ENCODE data around the gene PPP1R13B. TPM values are rescaled to one million over a fixed set of nuclear protein-coding genes. Genes with fewer than 3 reads are reported as not detected.
"Not testable (repeated sequence)": the region's sequence is repeated elsewhere in the genome, so short reads cannot be mapped to it uniquely, and the experiment has no call there.

Gene PPP1R13B
- total RNA-seq, 2 donors from 2014 or later = 15.6 to 17.5 TPM

DNA sequence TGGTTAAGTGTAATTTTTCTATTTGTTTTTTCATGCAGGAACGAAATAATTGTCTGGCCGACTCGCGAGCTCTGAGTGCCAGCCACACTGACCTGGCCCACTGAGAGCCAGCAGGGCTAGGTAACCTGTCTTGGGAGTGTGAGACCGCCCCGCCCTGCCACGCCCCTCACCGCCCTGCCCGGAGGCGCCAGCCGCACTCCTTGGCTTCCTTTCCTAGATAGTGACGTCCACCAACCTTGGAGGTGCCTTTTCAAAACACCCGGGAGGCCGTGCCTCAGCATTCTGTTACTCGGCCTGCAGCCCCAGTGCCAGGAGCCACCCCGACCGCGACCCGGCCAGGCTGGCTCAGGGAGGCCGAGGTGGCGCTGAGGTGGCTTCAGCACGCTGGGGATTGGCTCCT lies 153.9 kb downstream of the PPP1R13B start:
- H3K4me3 ChIP-seq (ENCODE audit: low read length) = no peak overlapping the region
- no peak for DNase-seq
- TF ChIP-seq, protein P1, sequence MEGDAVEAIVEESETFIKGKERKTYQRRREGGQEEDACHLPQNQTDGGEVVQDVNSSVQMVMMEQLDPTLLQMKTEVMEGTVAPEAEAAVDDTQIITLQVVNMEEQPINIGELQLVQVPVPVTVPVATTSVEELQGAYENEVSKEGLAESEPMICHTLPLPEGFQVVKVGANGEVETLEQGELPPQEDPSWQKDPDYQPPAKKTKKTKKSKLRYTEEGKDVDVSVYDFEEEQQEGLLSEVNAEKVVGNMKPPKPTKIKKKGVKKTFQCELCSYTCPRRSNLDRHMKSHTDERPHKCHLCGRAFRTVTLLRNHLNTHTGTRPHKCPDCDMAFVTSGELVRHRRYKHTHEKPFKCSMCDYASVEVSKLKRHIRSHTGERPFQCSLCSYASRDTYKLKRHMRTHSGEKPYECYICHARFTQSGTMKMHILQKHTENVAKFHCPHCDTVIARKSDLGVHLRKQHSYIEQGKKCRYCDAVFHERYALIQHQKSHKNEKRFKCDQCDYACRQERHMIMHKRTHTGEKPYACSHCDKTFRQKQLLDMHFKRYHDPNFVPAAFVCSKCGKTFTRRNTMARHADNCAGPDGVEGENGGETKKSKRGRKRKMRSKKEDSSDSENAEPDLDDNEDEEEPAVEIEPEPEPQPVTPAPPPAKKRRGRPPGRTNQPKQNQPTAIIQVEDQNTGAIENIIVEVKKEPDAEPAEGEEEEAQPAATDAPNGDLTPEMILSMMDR (conservative IDR thresholded peaks at IDR 0.05) = no peak
- no peak overlapping the region for H3K9ac ChIP-seq (ENCODE audit: extremely low read depth, low read length, poor library complexity, severe bottlenecking)
- no peak overlapping the region for H3K27ac ChIP-seq (ENCODE audit: low read depth, low read length)
- 94 to 99% methylated on average over 17 to 22 of the region's 22 CpGs for WGBS, 2 experiments (ENCODE audit: insufficient coverage in 1 of 2, insufficient read length in 1 of 2)
- no peaks in the 10 kb centered on the region for H3K9me3 ChIP-seq (ENCODE audit: control insufficient read depth, low read length)
- H3K4me1 ChIP-seq (ENCODE audit: control insufficient read depth, insufficient read depth, low read length) = no peaks in the 10 kb centered on the region
- H3K36me3 Mint-ChIP-seq (ENCODE audit: low read depth) = peaks cover 47% of the 10 kb centered on the region
- no peak overlapping the region for H3K4me3 Mint-ChIP-seq
- no peak overlapping the region for H3K27ac Mint-ChIP-seq
- no peaks in the 10 kb centered on the region for H3K9me3 Mint-ChIP-seq
- H3K4me1 Mint-ChIP-seq = peaks cover 2% of the 10 kb centered on the region
- H3K27me3 Mint-ChIP-seq (ENCODE audit: insufficient read depth) = no peaks in the 10 kb centered on the region
- H3K36me3 ChIP-seq (ENCODE audit: control insufficient read depth, insufficient read depth, low read length) = peaks cover 85% of the 10 kb centered on the region
- no peaks in the 10 kb centered on the region for H3K27me3 ChIP-seq (ENCODE audit: control insufficient read depth, insufficient read depth, low read length, poor library complexity, severe bottlenecking)

DNA sequence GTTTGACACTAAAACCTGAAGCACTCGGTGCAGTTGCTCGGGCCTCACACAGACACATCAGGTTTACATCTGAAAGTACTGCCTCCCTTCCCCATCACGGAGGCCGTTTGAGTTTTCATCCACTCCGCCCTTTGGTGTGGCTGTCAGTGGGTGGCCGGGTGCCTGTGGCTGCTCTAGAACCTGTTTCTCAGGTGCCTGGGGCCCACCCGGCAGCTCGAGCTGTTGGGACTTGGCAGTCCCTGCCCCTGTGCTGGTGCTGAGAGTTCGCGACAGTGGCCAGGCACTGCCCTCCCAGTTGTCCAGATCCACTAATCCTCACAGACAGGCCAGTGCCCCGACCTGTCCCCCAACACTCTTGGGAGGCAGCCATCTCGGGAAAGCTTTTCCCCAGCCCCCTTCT lies 154.5 kb downstream of the PPP1R13B start:
- 93 to 100% methylated on average over 6 to 12 of the region's 12 CpGs for WGBS, 2 experiments (ENCODE audit: insufficient coverage in 1 of 2, insufficient read length in 1 of 2)
- peaks cover 52% of the 10 kb centered on the region for H3K36me3 Mint-ChIP-seq (ENCODE audit: low read depth)
- no peak overlapping the region for H3K27ac ChIP-seq (ENCODE audit: low read depth, low read length)
- H3K9me3 Mint-ChIP-seq = no peaks in the 10 kb centered on the region
- H3K4me3 Mint-ChIP-seq = no peak overlapping the region
- peaks cover 85% of the 10 kb centered on the region for H3K36me3 ChIP-seq (ENCODE audit: control insufficient read depth, insufficient read depth, low read length)
- TF ChIP-seq, protein P1 (conservative IDR thresholded peaks at IDR 0.05) = no peak
- no peak for DNase-seq
- no peak overlapping the region for H3K4me3 ChIP-seq (ENCODE audit: low read length)
- no peaks in the 10 kb centered on the region for H3K9me3 ChIP-seq (ENCODE audit: control insufficient read depth, low read length)
- H3K4me1 ChIP-seq (ENCODE audit: control insufficient read depth, insufficient read depth, low read length) = no peaks in the 10 kb centered on the region
- no peaks in the 10 kb centered on the region for H3K27me3 Mint-ChIP-seq (ENCODE audit: insufficient read depth)
- peak overlapping the region; percentile 52 for H3K27ac Mint-ChIP-seq
- peaks cover 2% of the 10 kb centered on the region for H3K4me1 Mint-ChIP-seq
- H3K9ac ChIP-seq (ENCODE audit: extremely low read depth, low read length, poor library complexity, severe bottlenecking) = no peak overlapping the region
- H3K27me3 ChIP-seq (ENCODE audit: control insufficient read depth, insufficient read depth, low read length, poor library complexity, severe bottlenecking) = no peaks in the 10 kb centered on the region

DNA sequence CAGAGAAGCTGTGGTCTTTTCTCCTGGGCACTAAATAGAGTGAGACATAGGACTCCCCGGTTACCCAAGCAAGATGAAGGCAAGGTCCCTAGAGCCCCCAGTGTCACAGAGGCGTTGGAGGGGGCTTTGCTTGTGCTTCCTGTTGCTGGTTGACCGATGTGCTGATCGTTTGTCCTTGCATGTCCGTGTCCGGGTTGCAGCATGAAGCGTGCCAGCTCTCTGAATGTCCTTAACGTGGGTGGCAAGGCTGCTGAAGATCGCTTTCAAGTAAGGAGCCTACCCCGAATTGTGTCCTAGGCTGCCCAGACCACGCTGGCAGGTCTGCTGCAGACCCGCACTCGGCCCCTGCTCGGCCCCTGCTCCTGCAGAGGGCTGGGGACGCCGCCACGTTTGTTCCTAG lies 155.2 kb downstream of the PPP1R13B start:
- Histone ChIP-seq H3K9ac (ENCODE audit: extremely low read depth, low read length, poor library complexity, severe bottlenecking) (no peak overlapping the region), H3K36me3 (ENCODE audit: control insufficient read depth, insufficient read depth, low read length) (peaks cover 84% of the 10 kb centered on the region), H3K4me1 (ENCODE audit: control insufficient read depth, insufficient read depth, low read length) (no peaks in the 10 kb centered on the region), H3K27ac (ENCODE audit: low read depth, low read length) (no peak overlapping the region), H3K4me3 (ENCODE audit: low read length) (no peak overlapping the region), H3K9me3 (ENCODE audit: control insufficient read depth, low read length) (no peaks in the 10 kb centered on the region), H3K27me3 (ENCODE audit: control insufficient read depth, insufficient read depth, low read length, poor library complexity, severe bottlenecking) (no peaks in the 10 kb centered on the region)
- H3K4me3 Mint-ChIP-seq = no peak overlapping the region
- no peak overlapping the region for H3K27ac Mint-ChIP-seq
- H3K36me3 Mint-ChIP-seq (ENCODE audit: low read depth) = peaks cover 52% of the 10 kb centered on the region
- H3K9me3 Mint-ChIP-seq = no peaks in the 10 kb centered on the region
- 93 to 96% methylated on average over 14 to 17 of the region's 17 CpGs for WGBS, 2 experiments (ENCODE audit: insufficient coverage in 1 of 2, insufficient read length in 1 of 2)
- no peaks in the 10 kb centered on the region for H3K27me3 Mint-ChIP-seq (ENCODE audit: insufficient read depth)
- peaks cover 2% of the 10 kb centered on the region for H3K4me1 Mint-ChIP-seq
- TF ChIP-seq, protein P1 (conservative IDR thresholded peaks at IDR 0.05) = no peak
- no peak for DNase-seq

DNA sequence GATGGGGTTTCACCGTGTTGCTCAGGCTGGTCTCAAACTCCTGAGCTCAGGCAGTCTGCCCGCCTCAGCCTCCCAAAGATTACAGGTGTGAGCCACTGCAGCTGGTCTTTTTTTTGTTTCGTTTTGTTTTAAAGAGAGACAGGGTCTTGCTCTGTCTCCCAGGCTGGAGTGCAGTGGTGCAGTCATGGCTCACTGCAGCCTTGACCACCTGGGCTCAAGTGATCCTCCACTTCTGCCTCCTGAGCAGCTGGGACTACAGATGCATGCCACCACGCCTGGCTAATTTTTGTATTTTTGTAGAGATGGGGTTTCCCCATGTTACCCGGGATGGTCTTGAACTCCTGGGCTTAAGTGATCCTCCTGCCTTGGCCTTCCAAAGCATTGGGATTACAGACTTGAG lies 155.7 kb downstream of the PPP1R13B start:
- H3K27me3 Mint-ChIP-seq (ENCODE audit: insufficient read depth); H3K4me1 ChIP-seq (ENCODE audit: control insufficient read depth, insufficient read depth, low read length); H3K27ac Mint-ChIP-seq; H3K27ac ChIP-seq (ENCODE audit: low read depth, low read length); H3K4me3 ChIP-seq (ENCODE audit: low read length); H3K9me3 ChIP-seq (ENCODE audit: control insufficient read depth, low read length); H3K4me3 Mint-ChIP-seq; H3K27me3 ChIP-seq (ENCODE audit: control insufficient read depth, insufficient read depth, low read length, poor library complexity, severe bottlenecking); H3K4me1 Mint-ChIP-seq; DNase-seq; H3K9me3 Mint-ChIP-seq; H3K9ac ChIP-seq (ENCODE audit: extremely low read depth, low read length, poor library complexity, severe bottlenecking): not testable (repeated sequence)
- H3K36me3 Mint-ChIP-seq (ENCODE audit: low read depth) = peaks cover 56% of the 10 kb centered on the region
- WGBS, 2 experiments (ENCODE audit: insufficient coverage in 1 of 2, insufficient read length in 1 of 2) = 95 to 96% methylated on average over 4 to 5 of the region's 5 CpGs
- peaks cover 86% of the 10 kb centered on the region for H3K36me3 ChIP-seq (ENCODE audit: control insufficient read depth, insufficient read depth, low read length)
